Measurements from ENCODE around the gene SLC27A1. TPM values are rescaled to one million over a fixed set of nuclear protein-coding genes. Genes with fewer than 3 reads are reported as not detected.

The SLC27A1 gene
- total and polyA plus RNA-seq, 9 of the 15 experiments (the other 6 are each of a cell fraction or from before 2014, with no cell fraction given) = 0.06 to 3.0 (median 1.1) TPM

- TF ChIP-seq ELK3 (CRISPR knock-in tag; IDR thresholded peaks at IDR 0.05) (no peak), ATF7 (IDR thresholded peaks at IDR 0.05) (no peak; the same call in 1 of the 2 replicates), RBM25 (IDR thresholded peaks at IDR 0.05; ENCODE audit: low read depth, low read length, severe bottlenecking) (peak; percentile 29), NONO (IDR thresholded peaks at IDR 0.05; ENCODE audit: low read depth in 2 of 2, low read length in 1 of 2) (no peak), CBX2 (IDR thresholded peaks at IDR 0.05; ENCODE audit: insufficient read depth, low read length, poor library complexity, severe bottlenecking) (no peak), ZNF12 (CRISPR knock-in tag; IDR thresholded peaks at IDR 0.05) (peak; percentile 27; the same call in 1 of the 2 replicates), ZNF354B (CRISPR knock-in tag; IDR thresholded peaks at IDR 0.05) (no peak), ZEB2 (IDR thresholded peaks at IDR 0.05) (no peak), TGIF2 (CRISPR knock-in tag; IDR thresholded peaks at IDR 0.05) (no peak), HMG20B (CRISPR knock-in tag; IDR thresholded peaks at IDR 0.05) (no peak), SP1 (CRISPR knock-in tag; IDR thresholded peaks at IDR 0.05) (peak; percentile 63), ZNF668 (CRISPR knock-in tag; IDR thresholded peaks at IDR 0.05) (no peak), HDAC1 (IDR thresholded peaks at IDR 0.05) (peak in 1 of 2 experiments; percentile 68; a peak in 2 of 4 replicates), ARID4B (CRISPR knock-in tag; IDR thresholded peaks at IDR 0.05) (no peak)
- TF ChIP-seq, protein P1, sequence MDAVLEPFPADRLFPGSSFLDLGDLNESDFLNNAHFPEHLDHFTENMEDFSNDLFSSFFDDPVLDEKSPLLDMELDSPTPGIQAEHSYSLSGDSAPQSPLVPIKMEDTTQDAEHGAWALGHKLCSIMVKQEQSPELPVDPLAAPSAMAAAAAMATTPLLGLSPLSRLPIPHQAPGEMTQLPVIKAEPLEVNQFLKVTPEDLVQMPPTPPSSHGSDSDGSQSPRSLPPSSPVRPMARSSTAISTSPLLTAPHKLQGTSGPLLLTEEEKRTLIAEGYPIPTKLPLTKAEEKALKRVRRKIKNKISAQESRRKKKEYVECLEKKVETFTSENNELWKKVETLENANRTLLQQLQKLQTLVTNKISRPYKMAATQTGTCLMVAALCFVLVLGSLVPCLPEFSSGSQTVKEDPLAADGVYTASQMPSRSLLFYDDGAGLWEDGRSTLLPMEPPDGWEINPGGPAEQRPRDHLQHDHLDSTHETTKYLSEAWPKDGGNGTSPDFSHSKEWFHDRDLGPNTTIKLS (IDR thresholded peaks at IDR 0.05; ENCODE audit: borderline replicate concordance, low read depth) = no peak
Observed at GRCh38 chr19:17470068-17470841, at the start of gene SLC27A1 (continued).
